GM21367 (cell line): ENCODE measurements around the gene GALNT17.

Experiments used
- ATAC-seq: cut with Tn5 transposase; IDR thresholded peaks from one replicate; pipeline ENCODE4 v1.9.1; 2021; ENCODE audit not compliant: unreplicated experiment

The GALNT17 gene

GRCh38 chr7:71132127-71132376, at the start of gene GALNT17:
GALNT17 (plus strand) TSS chr7:71132144.
- no peak for ATAC-seq

GRCh38 chr7:71095266-71095860, 36.6 kb upstream of the GALNT17 start:
- ATAC-seq = no peak

GRCh38 chr7:71096351-71096750, 35.6 kb upstream of the GALNT17 start:
- ATAC-seq = no peak

GRCh38 chr7:71106226-71106625, 25.7 kb upstream of the GALNT17 start:
- no peak for ATAC-seq

GRCh38 chr7:71112436-71112835, 19.5 kb upstream of the GALNT17 start:
- ATAC-seq = no peak

GRCh38 chr7:71120096-71120495, 11.8 kb upstream of the GALNT17 start:
- ATAC-seq = no peak

GRCh38 chr7:71129126-71129525, 2.8 kb upstream of the GALNT17 start:
- ATAC-seq = no peak

GRCh38 chr7:71130031-71130679, 1.8 kb upstream of the GALNT17 start:
- no peak for ATAC-seq

GRCh38 chr7:71131256-71132126, 453 bp upstream of the GALNT17 start:
- ATAC-seq = no peak

- no peak for ATAC-seq
Measured at GRCh38 chr7:71132377-71133231, 660 bp downstream of the GALNT17 start.

GRCh38 chr7:71133232-71133622, 1.3 kb downstream of the GALNT17 start:
- no peak for ATAC-seq

- ATAC-seq = no peak
Measured at GRCh38 chr7:71133856-71134255, 1.9 kb downstream of the GALNT17 start.

GRCh38 chr7:71135116-71135515, 3.2 kb downstream of the GALNT17 start:
- no peak for ATAC-seq

GRCh38 chr7:71135663-71136062, 3.7 kb downstream of the GALNT17 start:
- ATAC-seq = no peak

- ATAC-seq = no peak
Measured at GRCh38 chr7:71137479-71137878, 5.5 kb downstream of the GALNT17 start.

GRCh38 chr7:71140264-71140663, 8.3 kb downstream of the GALNT17 start:
- ATAC-seq = no peak

GRCh38 chr7:71144963-71145362, 13.0 kb downstream of the GALNT17 start:
- ATAC-seq = no peak

- no peak for ATAC-seq
Measured at GRCh38 chr7:71145906-71146901, 14.3 kb downstream of the GALNT17 start.

GRCh38 chr7:71148098-71148497, 16.2 kb downstream of the GALNT17 start:
- ATAC-seq = no peak

GRCh38 chr7:71155236-71155635, 23.3 kb downstream of the GALNT17 start:
- no peak for ATAC-seq
